ENCODE data around the gene TBCD. TPM values are rescaled to one million over a fixed set of nuclear protein-coding genes. Genes with fewer than 3 reads are reported as not detected.

The TBCD gene
- total RNA-seq, 1 donor from 2014 or later = 156 TPM

DNA sequence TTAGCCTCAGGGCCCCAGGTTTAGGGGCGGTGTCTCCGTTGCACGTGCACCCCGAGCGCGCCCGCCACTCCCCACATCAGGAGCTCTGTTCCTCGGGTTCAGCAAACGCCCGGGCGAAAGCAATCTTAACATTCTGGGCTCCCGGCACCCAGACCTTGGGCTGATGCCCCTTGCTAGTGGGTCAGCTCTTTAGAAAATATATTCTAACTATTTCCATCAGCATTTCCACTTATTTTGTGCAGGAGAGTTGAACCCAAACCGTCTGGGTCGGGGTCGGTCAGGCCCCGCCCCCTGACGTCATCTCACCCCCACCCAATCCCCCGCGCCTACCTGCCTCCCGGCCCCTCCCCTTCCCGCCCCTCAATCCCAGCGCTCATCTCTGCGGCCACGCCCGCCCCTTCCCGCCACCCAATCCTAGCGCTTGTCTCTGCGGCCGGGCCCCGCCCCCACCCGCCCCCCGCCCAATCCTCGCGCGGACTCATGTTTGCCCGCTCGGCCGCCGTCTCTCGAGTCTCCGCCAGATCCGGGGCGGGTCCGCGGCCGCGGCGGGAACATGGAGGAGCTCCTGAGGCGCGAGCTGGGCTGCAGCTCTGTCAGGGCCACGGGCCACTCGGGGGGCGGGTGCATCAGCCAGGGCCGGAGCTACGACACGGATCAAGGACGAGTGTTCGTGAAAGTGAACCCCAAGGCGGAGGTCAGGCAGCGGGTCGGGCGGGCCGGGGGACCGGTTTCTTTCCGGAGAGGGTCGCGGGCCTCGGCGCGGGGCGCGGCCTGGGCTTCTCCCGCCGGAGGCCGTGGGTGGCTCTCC is 35.5 kb upstream of the TBCD start, which contains the start of gene FN3KRP:
FN3KRP (plus strand) TSS at position 504 of the 808 bp plus-strand sequence; CDS start at position 554, 50 bp downstream.
- peak within 1 kb of the TSS; percentile 80 to 94 for H3K4me3 ChIP-seq
- no peaks in the 10 kb centered on the region for H3K9me3 ChIP-seq
- intact Hi-C loops (cut with DNase I) = loop anchor here (1.0 kb wide), 3 partner anchors 18 to 68 kb away; partner anchors contain the start of genes RAB40B and WDR45B
- H3K36me3 ChIP-seq = peaks cover 11 to 24% of the 10 kb centered on the region in 2 donors
- TF ChIP-seq, protein P1, sequence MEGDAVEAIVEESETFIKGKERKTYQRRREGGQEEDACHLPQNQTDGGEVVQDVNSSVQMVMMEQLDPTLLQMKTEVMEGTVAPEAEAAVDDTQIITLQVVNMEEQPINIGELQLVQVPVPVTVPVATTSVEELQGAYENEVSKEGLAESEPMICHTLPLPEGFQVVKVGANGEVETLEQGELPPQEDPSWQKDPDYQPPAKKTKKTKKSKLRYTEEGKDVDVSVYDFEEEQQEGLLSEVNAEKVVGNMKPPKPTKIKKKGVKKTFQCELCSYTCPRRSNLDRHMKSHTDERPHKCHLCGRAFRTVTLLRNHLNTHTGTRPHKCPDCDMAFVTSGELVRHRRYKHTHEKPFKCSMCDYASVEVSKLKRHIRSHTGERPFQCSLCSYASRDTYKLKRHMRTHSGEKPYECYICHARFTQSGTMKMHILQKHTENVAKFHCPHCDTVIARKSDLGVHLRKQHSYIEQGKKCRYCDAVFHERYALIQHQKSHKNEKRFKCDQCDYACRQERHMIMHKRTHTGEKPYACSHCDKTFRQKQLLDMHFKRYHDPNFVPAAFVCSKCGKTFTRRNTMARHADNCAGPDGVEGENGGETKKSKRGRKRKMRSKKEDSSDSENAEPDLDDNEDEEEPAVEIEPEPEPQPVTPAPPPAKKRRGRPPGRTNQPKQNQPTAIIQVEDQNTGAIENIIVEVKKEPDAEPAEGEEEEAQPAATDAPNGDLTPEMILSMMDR (IDR thresholded peaks at IDR 0.05) = no peak
- H3K4me1 ChIP-seq = peaks cover 4 to 9% of the 10 kb centered on the region in 2 donors
- no peaks in the 10 kb centered on the region for H3K27me3 ChIP-seq
- peak within 1 kb of the TSS; percentile 46 to 55 for H3K27ac ChIP-seq
- peak; percentile 78 to 96 for DNase-seq (ENCODE audit: low spot score in 2 of 2)

- no peak for DNase-seq (ENCODE audit: low spot score in 2 of 2)
- TF ChIP-seq, protein P1 (IDR thresholded peaks at IDR 0.05) = no peak
- no peaks in the 10 kb centered on the region for H3K27me3 ChIP-seq
- peaks cover 14 to 47% of the 10 kb centered on the region in 2 donors for H3K36me3 ChIP-seq
- intact Hi-C loops (cut with DNase I) = no loop called here
- H3K9me3 ChIP-seq = no peaks in the 10 kb centered on the region
- peaks cover 4 to 9% of the 10 kb centered on the region in 2 donors for H3K4me1 ChIP-seq
- no peak overlapping the region for H3K27ac ChIP-seq
- H3K4me3 ChIP-seq = no peak overlapping the region
Measured at GRCh38 chr17:82718986-82719685, 32.7 kb upstream of the TBCD start.

GRCh38 chr17:82720204-82720603 is 31.7 kb upstream of the TBCD start:
- TF ChIP-seq, protein P1 (IDR thresholded peaks at IDR 0.05) = no peak
- H3K4me1 ChIP-seq = peaks cover 4 to 9% of the 10 kb centered on the region in 2 donors
- no peak overlapping the region for H3K27ac ChIP-seq
- H3K9me3 ChIP-seq = no peaks in the 10 kb centered on the region
- no peak overlapping the region for H3K4me3 ChIP-seq
- H3K36me3 ChIP-seq = peaks cover 18 to 53% of the 10 kb centered on the region in 2 donors
- intact Hi-C loops (cut with DNase I) = no loop called here
- DNase-seq (ENCODE audit: low spot score in 2 of 2) = no peak
- no peaks in the 10 kb centered on the region for H3K27me3 ChIP-seq

GRCh38 chr17:82722341-82723013 is 29.4 kb upstream of the TBCD start:
- Histone ChIP-seq H3K27me3 (no peaks in the 10 kb centered on the region), H3K4me1 (peaks cover 0 to 4% of the 10 kb centered on the region in 2 donors), H3K36me3 (peaks cover 27 to 67% of the 10 kb centered on the region in 2 donors), H3K4me3 (no peak overlapping the region), H3K9me3 (no peaks in the 10 kb centered on the region), H3K27ac (no peak overlapping the region)
- TF ChIP-seq, protein P1 (IDR thresholded peaks at IDR 0.05) = no peak
- no peak for DNase-seq (ENCODE audit: low spot score in 2 of 2)
- intact Hi-C loops (cut with DNase I) = no loop called here

DNA sequence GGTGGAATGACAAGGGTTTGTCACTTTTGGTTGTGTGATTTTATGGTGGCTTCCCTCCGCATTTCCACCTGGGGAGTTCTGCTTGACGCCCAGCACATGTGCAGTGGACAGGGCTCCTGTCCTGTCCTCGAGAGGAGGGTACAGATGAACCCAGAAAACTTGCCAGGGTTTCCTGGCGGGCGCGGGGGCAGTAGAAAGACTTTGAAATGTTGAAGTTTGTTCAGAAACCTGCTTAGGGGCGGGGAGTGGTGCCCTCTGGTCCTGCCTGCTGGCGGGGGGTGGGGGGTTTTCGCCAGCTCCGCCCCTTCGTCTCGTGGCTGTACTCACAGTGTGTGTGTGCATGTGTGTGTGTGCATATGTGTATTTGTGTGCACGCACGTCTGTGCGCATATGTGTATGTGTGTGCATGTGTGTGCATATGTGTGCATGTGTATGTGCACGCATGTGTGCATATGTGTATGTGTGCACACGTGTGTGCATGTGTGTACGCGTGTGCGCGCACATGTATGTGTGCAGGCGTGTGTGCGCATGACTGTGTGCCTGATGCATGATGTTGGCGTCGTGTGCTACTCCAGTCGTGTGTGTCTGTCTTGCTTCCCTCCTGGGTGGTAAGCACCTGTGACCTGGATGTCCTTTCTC is 28.6 kb upstream of the TBCD start:
- Histone ChIP-seq H3K27me3 (no peaks in the 10 kb centered on the region), H3K4me1 (no peaks in the 10 kb centered on the region), H3K27ac (no peak overlapping the region), H3K36me3 (peaks cover 30 to 73% of the 10 kb centered on the region in 2 donors), H3K4me3 (no peak overlapping the region), H3K9me3 (no peaks in the 10 kb centered on the region)
- TF ChIP-seq, protein P1 (IDR thresholded peaks at IDR 0.05) = no peak
- intact Hi-C loops (cut with DNase I) = no loop called here
- no peak for DNase-seq (ENCODE audit: low spot score in 2 of 2)

All from ascending aorta (tissue), 2 donors.